DOHH2 (cell line): Measurements from ENCODE around the gene GKAP1.

Experiments
- H3F3A ChIP-seq: fragments of 200-600 bp; sonication (generic), shearing (Covaris generic); 2 replicates; pipeline ENCODE4 v1.6.0; 2016; ENCODE audit warnings: antibody characterized with exemption, mild to moderate bottlenecking; ENCODE audit not compliant: control insufficient read depth, insufficient read depth
- H3K27ac ChIP-seq: fragments of 200-600 bp; sonication (generic); 2 replicates; pipeline ENCODE4 v1.5.1; 2014; ENCODE audit warnings: low read depth, mild to moderate bottlenecking, low read length, moderate library complexity
- H3K27me3 ChIP-seq: fragments of 200-600 bp; sonication (generic); 2 replicates; pipeline ENCODE4 v1.6.1; 2014; ENCODE audit warnings: mild to moderate bottlenecking, low read length, mixed read lengths; ENCODE audit not compliant: control insufficient read depth
- H3K36me3 ChIP-seq: fragments of 200-600 bp; sonication (generic); 2 replicates; pipeline ENCODE4 v1.6.1; 2014; ENCODE audit warnings: mild to moderate bottlenecking, low read length, moderate library complexity, mixed read lengths; ENCODE audit not compliant: control insufficient read depth
- H3K4me1 ChIP-seq: fragments of 200-600 bp; sonication (generic); 2 replicates; pipeline ENCODE4 v1.6.1; 2014; ENCODE audit warnings: mild to moderate bottlenecking, low read length, mixed read lengths; ENCODE audit not compliant: control insufficient read depth
- H3K4me2 ChIP-seq: fragments of 200-600 bp; sonication (generic); 2 replicates; pipeline ENCODE4 v1.6.0; 2014; ENCODE audit warnings: mild to moderate bottlenecking, low read length, moderate library complexity
- H3K4me3 ChIP-seq: fragments of 200-600 bp; sonication (generic); 2 replicates; pipeline ENCODE4 v1.5.1; 2014; ENCODE audit warnings: mild to moderate bottlenecking, low read length, mixed read lengths
- H3K79me2 ChIP-seq: fragments of 200-600 bp; sonication (generic); 2 replicates; pipeline ENCODE4 v1.6.1; 2014; ENCODE audit warnings: mild to moderate bottlenecking, low read length, mixed read lengths; ENCODE audit not compliant: control insufficient read depth
- H3K9me2 ChIP-seq: fragments of 200-600 bp; sonication (generic); replicated peaks from 2 replicates; pipeline ENCODE4 v1.6.1; 2014; ENCODE audit warnings: mild to moderate bottlenecking, low read length, mixed read lengths; ENCODE audit not compliant: control insufficient read depth
- H3K9me3 ChIP-seq: fragments of 200-600 bp; sonication (generic); 2 replicates; pipeline ENCODE4 v1.6.1; 2014; ENCODE audit warnings: antibody characterized with exemption, low read length, mixed read lengths; ENCODE audit not compliant: control insufficient read depth, insufficient read depth
- H4K20me1 ChIP-seq: fragments of 200-600 bp; sonication (generic); 2 replicates; pipeline ENCODE4 v1.6.0; 2014; ENCODE audit warnings: low read depth, mild to moderate bottlenecking, antibody characterized with exemption, low read length, moderate library complexity; ENCODE audit not compliant: control insufficient read depth, insufficient read depth
- EZH2phosphoT487 ChIP-seq: fragments of 200-600 bp; sonication (generic); IDR thresholded peaks from 2 replicates; pipeline ENCODE4 v1.6.1; 2017; ENCODE audit warnings: borderline replicate concordance, mild to moderate bottlenecking, antibody characterized with exemption, low read length, moderate library complexity, mixed read lengths
- TF ChIP-seq, protein P1 (sequence below): fragments of 200-600 bp; sonication (generic); IDR thresholded peaks from one replicate; pipeline ENCODE4 v1.5.1; 2014; ENCODE audit warnings: antibody characterized with exemption, mild to moderate bottlenecking, low read depth, low read length; ENCODE audit not compliant: poor library complexity, severe bottlenecking

GKAP1 gene

DNA sequence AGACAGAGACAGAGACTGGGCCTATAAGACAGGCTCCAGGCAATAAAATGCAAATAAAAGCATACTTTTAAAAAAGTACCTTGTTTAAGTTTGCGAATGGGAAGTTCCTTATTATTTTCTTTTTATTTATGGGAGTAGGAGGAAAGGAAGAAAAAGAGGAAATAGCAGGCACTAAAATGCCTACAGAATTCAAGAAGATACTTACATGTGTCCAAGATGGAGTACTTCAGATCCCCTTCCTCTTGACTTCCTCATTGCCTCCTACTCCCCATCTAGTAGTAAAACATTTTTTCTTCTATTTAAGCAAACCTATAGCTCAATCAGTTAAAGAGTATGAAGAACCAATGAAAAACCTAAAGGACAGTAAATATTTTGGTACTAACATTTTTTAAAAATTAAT is 24.8 kb downstream of the GKAP1 start:
- 0 out of 2 replicates have a peak, but pooled peaks cover 3% of the 10 kb centered on the region for H3K36me3 ChIP-seq
- H3K4me1 ChIP-seq = no peaks in the 10 kb centered on the region
- no peak overlapping the region for H3K4me3 ChIP-seq
- no peak overlapping the region for H3K4me2 ChIP-seq
- no peaks in the 10 kb centered on the region for H3K79me2 ChIP-seq
- H4K20me1 ChIP-seq = no peaks in the 10 kb centered on the region
- H3K9me2 ChIP-seq = no peaks in the 10 kb centered on the region
- no peak overlapping the region for H3K27ac ChIP-seq
- no peaks in the 10 kb centered on the region for H3K27me3 ChIP-seq
- H3F3A ChIP-seq = no peaks in the 10 kb centered on the region; the same call in 1 of the 2 replicates
- TF ChIP-seq, protein P1, sequence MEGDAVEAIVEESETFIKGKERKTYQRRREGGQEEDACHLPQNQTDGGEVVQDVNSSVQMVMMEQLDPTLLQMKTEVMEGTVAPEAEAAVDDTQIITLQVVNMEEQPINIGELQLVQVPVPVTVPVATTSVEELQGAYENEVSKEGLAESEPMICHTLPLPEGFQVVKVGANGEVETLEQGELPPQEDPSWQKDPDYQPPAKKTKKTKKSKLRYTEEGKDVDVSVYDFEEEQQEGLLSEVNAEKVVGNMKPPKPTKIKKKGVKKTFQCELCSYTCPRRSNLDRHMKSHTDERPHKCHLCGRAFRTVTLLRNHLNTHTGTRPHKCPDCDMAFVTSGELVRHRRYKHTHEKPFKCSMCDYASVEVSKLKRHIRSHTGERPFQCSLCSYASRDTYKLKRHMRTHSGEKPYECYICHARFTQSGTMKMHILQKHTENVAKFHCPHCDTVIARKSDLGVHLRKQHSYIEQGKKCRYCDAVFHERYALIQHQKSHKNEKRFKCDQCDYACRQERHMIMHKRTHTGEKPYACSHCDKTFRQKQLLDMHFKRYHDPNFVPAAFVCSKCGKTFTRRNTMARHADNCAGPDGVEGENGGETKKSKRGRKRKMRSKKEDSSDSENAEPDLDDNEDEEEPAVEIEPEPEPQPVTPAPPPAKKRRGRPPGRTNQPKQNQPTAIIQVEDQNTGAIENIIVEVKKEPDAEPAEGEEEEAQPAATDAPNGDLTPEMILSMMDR = no peak
- TF ChIP-seq EZH2phosphoT487 = no peak
- H3K9me3 ChIP-seq = no peaks in the 10 kb centered on the region

DNA sequence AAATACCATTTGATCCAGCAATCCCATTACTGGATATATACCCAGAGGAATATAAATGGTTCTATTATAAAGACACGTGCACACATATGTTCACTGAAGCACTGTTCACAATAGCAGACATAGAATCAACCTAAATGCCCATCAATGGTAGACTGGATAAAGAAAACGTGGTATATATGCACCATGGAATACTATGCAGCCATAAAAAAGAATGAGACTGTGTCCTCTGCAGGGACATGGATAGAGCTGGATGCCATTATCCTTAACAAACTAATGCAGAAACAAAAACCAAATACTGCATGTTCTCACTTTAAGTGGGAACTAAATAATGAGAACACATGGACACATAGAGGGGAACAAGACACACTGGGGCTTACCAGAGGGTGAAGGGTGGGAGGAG is 39.4 kb downstream of the GKAP1 start:
- no peaks in the 10 kb centered on the region for H3K27me3 ChIP-seq
- no peak for TF ChIP-seq EZH2phosphoT487
- TF ChIP-seq, protein P1 = no peak

DNA sequence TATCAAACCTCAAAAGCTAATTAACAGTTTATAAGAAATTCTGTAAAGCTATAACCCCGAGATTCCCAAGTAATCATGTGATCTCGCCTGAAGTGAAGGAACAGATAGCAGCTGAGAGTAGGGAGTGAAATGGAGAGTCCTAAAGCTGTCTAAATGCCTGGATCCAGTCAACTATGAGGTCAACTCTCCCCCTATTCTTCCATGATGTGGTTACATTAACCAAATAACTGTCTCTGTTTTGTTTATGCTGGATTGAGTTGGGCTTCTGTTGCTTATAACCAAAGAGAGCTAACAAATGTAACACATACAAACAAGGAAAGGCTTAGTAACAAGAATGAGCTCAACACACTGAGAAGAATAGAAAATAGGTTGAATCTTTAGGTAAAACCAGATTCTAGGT is 41.6 kb downstream of the GKAP1 start:
- TF ChIP-seq, protein P1 = no peak
- no peak for TF ChIP-seq EZH2phosphoT487
- Histone ChIP-seq H3K27ac (no peak overlapping the region), H4K20me1 (no peaks in the 10 kb centered on the region), H3K4me3 (no peak overlapping the region), H3K27me3 (no peaks in the 10 kb centered on the region), H3K4me2 (no peak overlapping the region), H3K9me2 (no peaks in the 10 kb centered on the region), H3K79me2 (no peaks in the 10 kb centered on the region), H3K9me3 (no peaks in the 10 kb centered on the region), H3F3A (no peaks in the 10 kb centered on the region), H3K4me1 (no peaks in the 10 kb centered on the region), H3K36me3 (no peaks in the 10 kb centered on the region)

More for the DNA sequence above, 39.4 kb downstream of the GKAP1 start:
- H3K4me2 ChIP-seq = no peak overlapping the region
- H3K36me3 ChIP-seq = no peaks in the 10 kb centered on the region; the same call in 1 of the 2 replicates
- no peaks in the 10 kb centered on the region for H3K79me2 ChIP-seq
- no peak overlapping the region for H3K4me3 ChIP-seq
- H4K20me1 ChIP-seq = no peaks in the 10 kb centered on the region
- H3K9me2 ChIP-seq = no peaks in the 10 kb centered on the region
- no peaks in the 10 kb centered on the region for H3K4me1 ChIP-seq
- no peaks in the 10 kb centered on the region for H3K9me3 ChIP-seq
- no peaks in the 10 kb centered on the region for H3F3A ChIP-seq
- no peak overlapping the region for H3K27ac ChIP-seq
